Stimulated activated CD8-positive, alpha-beta memory T cell treated with anti-CD3 and anti-CD28 coated beads, Interleukin-7, amount 100 ng/mL, for 4 hours (primary cell): ENCODE data around the gene PRKN.

ENCODE experiments used
- DNase-seq, 2 donors: peaks; one replicate each; pipeline ENCODE4 v3.0.0-alpha.2; 2020; ENCODE audit warnings: low read depth in 2 of 2

Gene PRKN

DNA sequence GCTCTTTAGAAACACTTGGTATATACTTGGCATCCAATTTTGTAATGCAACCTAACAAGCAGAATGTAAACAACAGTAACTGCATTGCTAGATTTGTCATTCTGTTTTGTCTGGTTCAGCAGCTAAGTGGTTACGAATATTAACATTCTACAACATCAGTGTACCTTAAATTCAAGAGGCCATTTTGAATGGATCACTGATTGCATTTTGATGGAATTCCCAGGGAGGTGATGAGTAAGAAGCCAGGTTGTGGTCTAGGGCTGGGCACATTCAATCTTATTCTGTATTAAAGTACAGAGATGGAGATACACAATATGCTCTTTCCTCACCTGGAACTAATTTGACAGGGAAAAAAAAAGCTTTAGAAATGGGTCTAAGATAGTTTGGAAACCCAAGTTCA, 483.5 kb downstream of the PRKN start:
- no peak for DNase-seq

GRCh38 chr6:162242915-162243314, 484.7 kb downstream of the PRKN start:
- DNase-seq = no peak

DNA sequence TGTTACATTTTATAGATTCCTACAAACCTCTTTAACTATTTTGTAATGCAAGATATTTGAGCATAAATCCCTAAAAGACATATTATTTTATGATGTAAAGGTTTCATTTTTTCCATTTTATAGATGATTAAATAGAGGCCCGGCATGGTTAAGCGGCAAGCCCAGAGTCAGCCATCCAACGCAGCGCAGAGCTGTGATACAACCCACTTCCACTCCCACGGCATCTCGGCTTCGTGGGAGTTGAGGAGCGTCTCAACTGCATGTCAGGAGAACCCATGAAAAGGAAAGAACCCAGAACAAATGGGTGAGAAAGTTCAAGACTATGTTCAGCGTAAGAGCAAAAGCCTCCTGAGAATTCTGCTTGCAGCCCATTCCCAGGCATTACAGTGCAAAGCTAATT, 488.2 kb downstream of the PRKN start:
- DNase-seq = no peak

GRCh38 chr6:162238675-162239074, 488.9 kb downstream of the PRKN start:
- no peak for DNase-seq

DNA sequence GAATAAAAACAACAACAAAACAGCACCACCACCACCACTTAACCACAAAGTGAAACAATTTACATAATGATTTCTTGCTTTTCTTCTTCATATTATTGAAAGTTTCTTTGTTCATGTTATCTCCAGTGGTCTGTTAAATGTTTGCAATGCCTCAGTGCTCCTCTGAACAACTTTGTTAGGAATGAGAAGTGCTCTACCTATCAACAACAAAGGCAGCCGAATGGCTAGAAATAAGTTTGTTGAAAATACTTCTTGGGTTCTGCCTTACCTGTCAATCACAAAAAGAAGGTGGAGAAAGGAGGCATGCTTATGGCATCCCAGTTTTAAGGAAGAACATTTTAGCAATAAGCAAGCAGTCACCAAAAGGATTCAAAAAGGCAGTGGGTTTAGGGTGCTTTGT, 490.2 kb downstream of the PRKN start:
- no peak for DNase-seq

GRCh38 chr6:162234631-162235030, 492.9 kb downstream of the PRKN start:
- DNase-seq = no peak

DNA sequence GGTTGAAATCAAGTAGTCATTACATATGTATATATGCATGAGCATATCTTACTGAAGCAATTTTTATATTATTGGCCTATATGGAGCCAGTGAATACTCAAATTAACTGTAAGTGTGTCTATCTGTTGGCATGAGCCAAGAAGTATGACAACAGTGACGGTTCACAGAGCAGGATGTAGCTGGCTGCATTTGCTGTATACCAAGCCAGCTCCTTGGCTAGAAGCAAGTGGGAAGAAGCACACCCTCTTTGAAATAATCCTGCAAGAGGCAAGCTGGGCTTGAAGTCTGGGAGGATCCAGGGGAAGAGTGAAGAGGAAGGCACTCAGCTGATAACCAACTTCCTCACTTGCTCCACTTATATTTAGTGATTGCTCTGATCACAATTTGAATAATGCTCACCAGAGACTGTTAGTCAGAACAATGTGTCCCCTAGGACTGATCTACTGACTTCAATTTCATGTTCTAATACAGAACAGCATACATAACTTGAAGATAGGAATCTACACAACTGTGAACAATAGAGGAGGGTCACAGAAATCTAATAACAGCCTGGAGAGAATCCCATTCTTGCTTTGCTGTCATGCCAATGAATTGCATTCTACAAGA, 497.3 kb downstream of the PRKN start:
- no peak for DNase-seq

DNA sequence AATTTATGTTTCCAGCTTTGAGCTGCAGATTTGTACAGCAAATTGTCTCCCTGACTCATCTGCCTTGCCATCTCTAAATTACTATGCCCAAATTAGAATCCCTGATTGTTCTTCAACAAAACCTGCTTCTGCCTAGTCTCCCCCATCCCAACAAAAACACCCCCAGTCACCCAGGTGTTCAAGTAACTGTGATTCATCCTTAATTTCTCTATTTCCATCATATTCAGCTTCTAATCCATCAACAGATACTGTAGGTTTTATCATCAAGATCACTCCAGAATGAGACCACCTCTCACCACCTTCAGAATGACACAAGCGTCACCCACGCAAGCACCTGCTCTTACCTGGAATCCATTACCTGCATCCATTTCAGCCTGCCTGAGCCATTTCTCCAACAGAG, 498.5 kb downstream of the PRKN start:
- DNase-seq = no peak

GRCh38 chr6:162226803-162227202, 500.8 kb downstream of the PRKN start:
- DNase-seq = no peak

- no peak for DNase-seq
Observed at GRCh38 chr6:162222521-162222920, 505.0 kb downstream of the PRKN start.

DNA sequence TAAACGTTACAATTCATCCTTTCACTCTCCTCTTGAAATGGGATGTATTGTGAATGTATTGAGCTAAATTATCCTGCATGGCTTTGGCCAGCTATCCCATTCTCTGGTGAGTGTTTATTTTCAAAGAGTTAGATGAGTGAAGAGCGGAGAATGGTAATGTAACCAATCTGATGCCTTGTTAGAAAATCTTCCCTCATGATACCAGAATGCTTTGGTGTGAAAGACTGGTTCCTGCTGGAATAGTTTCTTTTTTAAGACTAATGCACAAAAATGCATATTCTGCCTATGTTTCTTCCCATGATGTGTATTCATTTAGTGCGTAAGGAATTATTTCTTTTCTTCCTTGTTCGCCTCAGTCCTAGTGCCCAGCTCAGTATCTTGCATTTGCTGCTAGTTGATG, 506.7 kb downstream of the PRKN start:
- no peak for DNase-seq

- DNase-seq = no peak
Observed at GRCh38 chr6:162219266-162219665, 508.3 kb downstream of the PRKN start.

GRCh38 chr6:162217811-162218493, 509.6 kb downstream of the PRKN start:
- no peak for DNase-seq

DNA sequence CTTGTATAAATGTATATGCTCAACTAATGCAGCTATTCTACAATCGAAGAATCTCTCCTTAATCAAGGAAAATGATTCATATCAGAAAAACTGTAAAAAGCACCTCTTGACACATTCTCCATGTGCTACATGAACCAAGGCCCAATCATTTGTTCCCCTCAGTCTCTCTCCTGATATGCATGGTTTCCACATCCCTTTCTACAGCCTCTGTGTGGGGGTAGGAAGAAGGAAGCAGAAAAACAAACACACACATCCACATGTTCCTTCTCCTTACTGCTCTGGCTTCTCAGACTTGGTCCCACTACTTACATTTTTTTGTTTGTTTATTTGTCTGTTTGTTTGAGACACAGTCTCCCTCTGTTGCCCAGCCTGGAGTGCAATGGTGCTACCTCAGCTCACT, 510.5 kb downstream of the PRKN start:
- no peak for DNase-seq

DNA sequence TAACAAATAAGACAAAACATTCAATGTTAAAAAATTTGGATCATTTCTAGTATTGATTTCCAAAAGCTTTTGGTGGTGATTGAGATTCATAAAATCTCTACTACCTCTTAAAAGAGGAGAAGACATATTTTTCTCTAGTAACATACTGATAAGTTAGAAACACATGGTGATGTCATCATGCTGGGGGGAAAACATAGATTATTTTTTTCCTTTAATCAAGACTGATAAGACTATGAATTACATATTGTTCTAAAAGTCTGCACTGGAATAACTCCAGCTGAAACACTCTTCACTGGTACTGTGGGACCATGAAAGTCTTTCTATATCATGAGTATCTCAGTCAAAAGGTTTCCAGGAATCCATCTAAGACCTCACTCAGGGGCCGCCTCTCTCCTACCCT, 515.8 kb downstream of the PRKN start:
- DNase-seq = no peak

GRCh38 chr6:162211022-162211421, 516.5 kb downstream of the PRKN start:
- no peak for DNase-seq

- no peak for DNase-seq
Observed at GRCh38 chr6:162203287-162203686, 524.3 kb downstream of the PRKN start.

DNA sequence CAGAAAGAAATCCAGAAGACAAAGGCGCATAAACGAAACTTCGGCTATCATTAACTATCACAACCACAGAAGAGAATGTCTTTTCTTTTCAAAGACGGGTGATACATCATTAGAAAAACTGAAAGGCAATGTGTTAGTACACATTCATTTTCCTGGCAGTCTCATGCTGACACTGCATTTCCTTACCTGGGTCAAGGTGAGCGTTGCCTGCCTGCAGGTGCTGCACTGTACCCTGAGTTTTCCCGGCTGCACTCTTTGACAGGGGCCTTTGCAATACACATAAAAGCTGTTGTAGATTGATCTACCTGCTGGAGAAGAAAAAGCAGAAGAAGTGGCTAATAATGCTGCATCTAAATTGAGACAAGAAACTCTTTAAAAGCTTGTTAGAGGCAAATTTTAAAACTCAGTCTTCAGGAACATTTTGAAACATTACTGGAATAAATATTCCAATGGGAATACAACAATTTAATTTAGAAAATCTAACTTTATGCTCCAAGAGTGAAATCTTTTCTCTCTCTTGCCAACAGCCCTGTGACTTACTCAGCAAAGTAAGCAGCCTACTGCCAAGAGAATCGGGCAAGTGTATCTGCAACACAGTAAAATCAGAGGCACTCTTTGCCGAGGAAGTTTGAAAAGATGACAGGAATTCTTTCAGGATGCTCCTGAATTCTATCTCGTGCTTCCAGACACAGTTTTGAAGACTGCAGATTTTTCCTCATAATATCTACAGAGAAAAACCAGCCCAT, 526.4 kb downstream of the PRKN start:
- DNase-seq = no peak

DNA sequence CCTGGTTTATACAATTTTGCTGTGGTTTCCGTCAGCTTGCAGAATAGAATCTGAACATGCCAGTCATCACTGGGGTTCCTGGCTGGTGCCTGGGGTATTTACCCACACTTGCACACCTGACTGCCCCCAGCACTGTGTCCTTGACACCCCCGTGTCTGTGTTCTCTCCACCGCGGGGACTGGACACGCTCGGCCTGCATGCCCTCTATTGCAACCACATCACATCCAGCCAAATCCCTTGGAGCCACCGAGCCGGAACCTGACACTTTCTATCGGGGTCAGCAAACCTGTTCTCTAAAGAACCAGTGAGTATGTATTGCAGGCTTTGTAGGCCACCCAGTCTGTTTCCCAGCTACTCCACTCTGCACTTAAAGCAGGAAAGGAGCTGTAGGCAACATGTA, 527.5 kb downstream of the PRKN start:
- no peak for DNase-seq

DNA sequence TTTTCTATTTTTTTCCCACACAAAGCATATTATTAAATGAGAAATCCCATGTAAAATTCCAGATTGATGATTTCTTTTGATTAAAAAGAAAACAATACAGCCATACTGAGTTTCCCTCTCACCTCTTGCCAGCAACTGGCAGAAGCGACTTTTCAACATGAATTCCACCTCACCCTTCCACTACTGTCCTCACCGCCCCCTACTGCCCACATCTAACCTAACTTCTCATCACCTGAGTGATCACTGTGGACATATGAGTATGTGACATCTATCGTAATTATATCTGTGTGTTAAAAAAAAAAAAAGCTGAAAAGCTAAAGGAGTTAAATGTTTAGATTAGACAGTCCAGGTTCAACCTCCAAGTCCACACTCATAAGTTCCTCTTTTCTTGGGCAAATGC, 528.6 kb downstream of the PRKN start:
- no peak for DNase-seq

- no peak for DNase-seq
Observed at GRCh38 chr6:162198076-162198475, 529.5 kb downstream of the PRKN start.

DNA sequence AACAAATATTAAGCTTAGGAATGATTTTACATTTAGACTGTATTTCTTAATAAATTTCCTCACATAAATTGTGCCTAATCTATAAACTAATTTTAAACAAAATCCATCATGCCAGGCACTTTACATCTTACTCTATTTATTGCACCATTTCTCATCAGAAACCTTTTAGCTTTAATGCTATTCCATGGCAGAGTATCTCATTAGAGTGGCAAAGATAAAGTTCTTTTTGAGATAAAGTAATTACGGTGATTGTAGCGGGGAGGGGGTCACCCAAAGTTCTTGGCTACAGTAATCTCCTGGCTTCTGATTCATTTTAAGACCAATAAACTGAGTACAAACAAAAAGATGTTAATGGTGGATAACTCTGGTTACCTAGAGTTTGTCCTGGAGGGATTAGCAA, 532.1 kb downstream of the PRKN start:
- no peak for DNase-seq

DNA sequence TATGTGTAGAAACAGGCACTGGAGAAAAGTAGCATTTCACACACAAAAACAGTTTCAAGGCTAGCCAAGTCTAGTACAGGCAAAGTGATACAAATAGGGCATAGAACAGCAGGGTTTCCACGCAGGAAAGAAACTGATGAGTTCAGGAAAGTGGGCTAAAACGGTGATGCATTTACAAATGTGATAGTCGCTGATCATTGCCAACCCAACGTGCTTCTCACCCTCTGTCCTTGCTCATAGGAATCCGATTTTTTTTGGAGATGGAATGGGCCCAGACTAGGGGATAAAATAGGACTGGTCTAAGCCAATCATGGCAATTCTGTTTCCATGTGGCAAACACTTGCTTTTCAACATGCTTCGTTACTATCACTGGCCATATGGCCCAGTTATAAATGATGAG, 536.6 kb downstream of the PRKN start:
- no peak for DNase-seq
